CD14-positive monocyte (primary cell): ENCODE data around the gene TMEM184C. TPM values are rescaled to one million over a fixed set of nuclear protein-coding genes. Genes with fewer than 3 reads are reported as not detected.

ENCODE experiments used
- DNase-seq, 3 donors: peaks; one replicate each; pipeline ENCODE4 v3.0.0-alpha.2; 2011 to 2022
- H2AFZ ChIP-seq: 2 replicates; pipeline ENCODE4 v1.6.0; 2012; ENCODE audit warnings: mild to moderate bottlenecking, low read depth, low read length, inconsistent platforms; ENCODE audit not compliant: insufficient read depth, poor library complexity, severe bottlenecking
- H3K27ac ChIP-seq, 2 donors: 1 replicate in 1 of 2; 2 replicates in 1 of 2; pipeline ENCODE4 v1.5.1; 2012 to 2013; ENCODE audit warnings: low read length in 2 of 2, control low read depth in 1 of 2, inconsistent platforms in 1 of 2, low read depth in 1 of 2, mild to moderate bottlenecking in 1 of 2
- H3K27me3 ChIP-seq, 2 donors: one replicate each; pipeline versions ENCODE4 v1.6.0 to v1.6.1; 2011 to 2013; ENCODE audit warnings: low read length in 2 of 2; ENCODE audit not compliant: control insufficient read depth in 2 of 2, insufficient read depth in 2 of 2
- H3K36me3 ChIP-seq, 2 donors: replicated peaks in 1 of 2; 1 replicate in 1 of 2; 2 replicates in 1 of 2; pipeline versions ENCODE4 v1.5.1 to v1.6.1; 2012 to 2013; ENCODE audit warnings: low read length in 2 of 2, control low read depth in 1 of 2, inconsistent platforms in 1 of 2, mild to moderate bottlenecking in 1 of 2; ENCODE audit not compliant: insufficient read depth in 2 of 2, control insufficient read depth in 1 of 2
- H3K4me1 ChIP-seq, 2 donors: 1 replicate in 1 of 2; 2 replicates in 1 of 2; pipeline versions ENCODE4 v1.5.1 to v1.6.1; 2012 to 2013; ENCODE audit warnings: low read length in 2 of 2, control low read depth in 1 of 2, inconsistent platforms in 1 of 2, mild to moderate bottlenecking in 1 of 2, moderate library complexity in 1 of 2; ENCODE audit not compliant: insufficient read depth in 2 of 2, control insufficient read depth in 1 of 2
- H3K4me2 ChIP-seq: replicated peaks from 2 replicates; pipeline ENCODE3; 2012; ENCODE audit warnings: low read length, moderate library complexity, mild to moderate bottlenecking; ENCODE audit not compliant: poor library complexity, severe bottlenecking; ENCODE audit errors: extremely low read depth
- H3K4me3 ChIP-seq, 3 experiments: fragments of 200-600 bp in 1 of 3; sonication (generic) in 1 of 3; replicated peaks in 1 of 3; 1 replicate in 2 of 3; 2 replicates in 1 of 3; pipeline ENCODE4 v1.5.1; 2011 to 2013; ENCODE audit warnings: low read length in 3 of 3, mild to moderate bottlenecking in 3 of 3, control low read depth in 2 of 3, low read depth in 2 of 3, inconsistent platforms in 1 of 3, moderate library complexity in 1 of 3
- H3K79me2 ChIP-seq: 2 replicates; pipeline ENCODE4 v1.6.0; 2012; ENCODE audit warnings: mild to moderate bottlenecking, control low read depth, inconsistent platforms, low read length, moderate library complexity; ENCODE audit not compliant: insufficient read depth
- H3K9ac ChIP-seq: 2 replicates; pipeline ENCODE4 v1.6.0; 2017; ENCODE audit warnings: low read length, mild to moderate bottlenecking; ENCODE audit not compliant: insufficient read depth, poor library complexity, severe bottlenecking
- H3K9me3 ChIP-seq, 2 donors: replicated peaks in 1 of 2; 1 replicate in 1 of 2; 2 replicates in 1 of 2; pipeline versions ENCODE4 v1.5.1 to v1.6.1; 2012 to 2013; ENCODE audit warnings: low read length in 2 of 2, control low read depth in 1 of 2; ENCODE audit not compliant: control insufficient read depth in 1 of 2, insufficient read depth in 1 of 2
- H4K20me1 ChIP-seq: 2 replicates; pipeline ENCODE4 v1.6.0; 2012; ENCODE audit warnings: mild to moderate bottlenecking, low read length, control low read depth, moderate library complexity; ENCODE audit not compliant: insufficient read depth
- H3K27ac Mint-ChIP-seq, 7 donors: one replicate each; pipeline ENCODE4 v1.8.0; 2020; ENCODE audit warnings: mild to moderate bottlenecking in 7 of 7, mixed read lengths in 7 of 7, moderate library complexity in 6 of 7, inconsistent platforms in 2 of 7
- H3K27me3 Mint-ChIP-seq, 3 donors: one replicate each; pipeline ENCODE4 v1.8.0; 2021 to 2022; ENCODE audit warnings: low read depth in 3 of 3, mild to moderate bottlenecking in 3 of 3, mixed read lengths in 3 of 3, moderate library complexity in 3 of 3, inconsistent platforms in 1 of 3
- H3K36me3 Mint-ChIP-seq, 2 donors: one replicate each; pipeline ENCODE4 v1.8.0; 2020; ENCODE audit warnings: mixed read lengths in 2 of 2, inconsistent platforms in 1 of 2, mild to moderate bottlenecking in 1 of 2
- H3K4me1 Mint-ChIP-seq: one replicate; pipeline ENCODE4 v1.8.0; 2020; ENCODE audit warnings: mild to moderate bottlenecking, mixed read lengths
- H3K4me3 Mint-ChIP-seq, 2 donors: one replicate each; pipeline ENCODE4 v1.8.0; 2020; ENCODE audit warnings: mild to moderate bottlenecking in 2 of 2, mixed read lengths in 2 of 2, moderate library complexity in 1 of 2
- H3K9me3 Mint-ChIP-seq, 7 donors: one replicate each; pipeline ENCODE4 v1.8.0; 2020 to 2022; ENCODE audit warnings: mixed read lengths in 7 of 7, mild to moderate bottlenecking in 6 of 7, moderate library complexity in 6 of 7, inconsistent platforms in 2 of 7
- WGBS: methylation state at CpG from one replicate; pipeline ENCODE4 v1.1.5; 2013; ENCODE audit warnings: missing lambda C conversion rate; ENCODE audit not compliant: insufficient coverage; 5-methylcytosine and 5-hydroxymethylcytosine counted together
- intact Hi-C, 2 donors: fragments of 100-400 bp; cut with micrococcal nuclease; formaldehyde crosslinking; loops; one replicate each; pipeline versions ENCODE4 v1.15.0 to v1.15.1; 2023
- polyA plus RNA-seq, 3 donors: library from polyadenylated mRNA; depleted of rRNA in 1 of 3; unstranded in 2 of 3; stranded (reverse) in 1 of 3; fragments of 300-500 nt in 2 of 3; fragments of >200 nt in 1 of 3; fragmentation: Illumina TruSeq in 2 of 3; gene quantifications; 1 replicate in 2 of 3; 2 replicates in 1 of 3; pipeline ENCODE4 v1.2.3, GENCODE V29; 2012 to 2021
- TF ChIP-seq, protein P1 (sequence below): fragments of 200-600 bp; IDR thresholded peaks from one replicate; pipeline ENCODE4 v1.8.0; 2022; ENCODE audit warnings: antibody characterized with exemption, mild to moderate bottlenecking

TMEM184C gene
- polyA plus RNA-seq, 3 donors = 7.5 to 36.4 (median 20.7) TPM

DNA sequence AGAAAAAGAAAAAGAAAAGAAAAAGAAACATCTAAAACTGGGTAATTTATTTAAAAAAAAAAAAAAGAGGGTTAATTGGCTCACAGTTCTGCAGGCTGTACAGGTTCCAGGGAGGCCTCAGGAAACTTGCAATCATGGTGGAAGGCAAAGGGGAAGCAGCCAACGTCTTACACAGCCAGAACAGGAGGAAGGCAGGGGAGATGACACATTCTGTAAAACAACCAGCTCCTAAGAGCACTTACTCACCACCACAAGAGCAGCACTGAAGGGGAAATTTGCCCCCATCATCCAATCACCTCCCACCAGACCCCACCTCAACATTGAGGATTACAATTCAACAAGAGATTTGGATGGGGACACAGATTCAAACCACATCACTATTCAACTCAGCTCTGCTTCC is 36.8 kb upstream of the TMEM184C start:
- Mint-ChIP-seq H3K9me3 (peaks cover 0 to 9% (median 4%) of the 10 kb centered on the region in 7 donors), H3K36me3 (no peaks in the 10 kb centered on the region), H3K4me3 (no peak overlapping the region), H3K27ac (no peak overlapping the region), H3K27me3 (peaks cover 2 to 4% (median 2%) of the 10 kb centered on the region in 3 donors), H3K4me1 (no peaks in the 10 kb centered on the region)
- Histone ChIP-seq H3K36me3 (no peaks in the 10 kb centered on the region), H4K20me1 (no peaks in the 10 kb centered on the region), H3K27ac (no peak overlapping the region), H3K4me1 (no peaks in the 10 kb centered on the region), H3K27me3 (no peaks in the 10 kb centered on the region), H3K4me3 (no peak overlapping the region), H3K9me3 (no peaks in the 10 kb centered on the region), H2AFZ (no peak overlapping the region), H3K9ac (no peak overlapping the region), H3K4me2 (no peak overlapping the region), H3K79me2 (no peaks in the 10 kb centered on the region)
- DNase-seq = no peak
- TF ChIP-seq, protein P1, sequence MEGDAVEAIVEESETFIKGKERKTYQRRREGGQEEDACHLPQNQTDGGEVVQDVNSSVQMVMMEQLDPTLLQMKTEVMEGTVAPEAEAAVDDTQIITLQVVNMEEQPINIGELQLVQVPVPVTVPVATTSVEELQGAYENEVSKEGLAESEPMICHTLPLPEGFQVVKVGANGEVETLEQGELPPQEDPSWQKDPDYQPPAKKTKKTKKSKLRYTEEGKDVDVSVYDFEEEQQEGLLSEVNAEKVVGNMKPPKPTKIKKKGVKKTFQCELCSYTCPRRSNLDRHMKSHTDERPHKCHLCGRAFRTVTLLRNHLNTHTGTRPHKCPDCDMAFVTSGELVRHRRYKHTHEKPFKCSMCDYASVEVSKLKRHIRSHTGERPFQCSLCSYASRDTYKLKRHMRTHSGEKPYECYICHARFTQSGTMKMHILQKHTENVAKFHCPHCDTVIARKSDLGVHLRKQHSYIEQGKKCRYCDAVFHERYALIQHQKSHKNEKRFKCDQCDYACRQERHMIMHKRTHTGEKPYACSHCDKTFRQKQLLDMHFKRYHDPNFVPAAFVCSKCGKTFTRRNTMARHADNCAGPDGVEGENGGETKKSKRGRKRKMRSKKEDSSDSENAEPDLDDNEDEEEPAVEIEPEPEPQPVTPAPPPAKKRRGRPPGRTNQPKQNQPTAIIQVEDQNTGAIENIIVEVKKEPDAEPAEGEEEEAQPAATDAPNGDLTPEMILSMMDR = no peak
- intact Hi-C loops = no loop called here
- no CpG with 5 or more reads among the region's 1 CpG for WGBS

DNA sequence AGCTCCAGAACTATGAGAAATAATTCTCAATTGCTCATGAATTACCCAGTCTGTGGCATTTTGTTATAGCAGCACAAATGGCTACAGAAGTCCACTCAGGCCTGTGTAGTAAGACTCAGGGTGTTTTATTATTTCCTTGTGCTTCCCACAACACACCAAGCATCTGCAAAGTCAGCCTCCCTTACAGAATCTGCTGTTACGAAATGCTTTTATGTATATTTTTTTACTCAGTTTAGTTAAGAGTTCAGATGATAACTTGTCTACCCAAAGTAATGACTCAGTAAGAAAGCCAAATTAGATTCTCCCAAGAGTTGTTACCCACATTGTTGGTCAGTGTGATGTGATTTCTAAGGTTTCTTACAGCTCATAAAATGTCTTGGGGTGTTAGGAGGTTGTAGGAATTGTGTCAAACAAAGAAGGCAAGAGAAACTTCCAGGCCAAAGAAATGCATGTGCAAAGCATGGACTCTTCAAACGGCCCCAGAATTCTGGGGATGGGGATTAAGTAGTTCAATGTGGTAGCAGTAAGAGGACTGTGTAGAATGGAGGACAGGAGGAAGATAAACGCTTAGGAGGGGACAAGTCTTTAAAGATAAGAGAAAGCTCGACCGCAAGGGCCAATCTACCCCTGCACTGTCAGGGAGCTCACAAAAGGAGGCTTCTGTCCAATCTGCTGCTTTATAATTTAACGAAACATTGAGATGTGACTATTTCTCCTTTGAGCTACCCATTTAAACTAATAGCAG is 35.4 kb upstream of the TMEM184C start:
- Mint-ChIP-seq H3K27ac (no peak overlapping the region), H3K9me3 (peaks cover 0 to 9% (median 4%) of the 10 kb centered on the region in 7 donors), H3K4me3 (no peak overlapping the region), H3K4me1 (no peaks in the 10 kb centered on the region), H3K36me3 (no peaks in the 10 kb centered on the region), H3K27me3 (peaks cover 2 to 4% (median 2%) of the 10 kb centered on the region in 3 donors)
- H3K9ac ChIP-seq = no peak overlapping the region
- intact Hi-C loops = no loop called here
- H3K27me3 ChIP-seq = no peaks in the 10 kb centered on the region
- H2AFZ ChIP-seq = no peak overlapping the region
- 100% methylated on average over 2 of the region's 6 CpGs for WGBS
- no peak for DNase-seq
- H3K79me2 ChIP-seq = no peaks in the 10 kb centered on the region
- no peaks in the 10 kb centered on the region for H3K36me3 ChIP-seq
- H4K20me1 ChIP-seq = no peaks in the 10 kb centered on the region
- TF ChIP-seq, protein P1 = no peak
- H3K9me3 ChIP-seq = no peaks in the 10 kb centered on the region
- H3K4me3 ChIP-seq = no peak overlapping the region
- H3K4me1 ChIP-seq = no peaks in the 10 kb centered on the region
- no peak overlapping the region for H3K27ac ChIP-seq
- H3K4me2 ChIP-seq = no peak overlapping the region
